Measurements from ENCODE around the gene COG2.
"Not testable (repeated sequence)": the region's sequence is repeated elsewhere in the genome, so short reads cannot be mapped to it uniquely, and the experiment has no call there.

Gene COG2

DNA sequence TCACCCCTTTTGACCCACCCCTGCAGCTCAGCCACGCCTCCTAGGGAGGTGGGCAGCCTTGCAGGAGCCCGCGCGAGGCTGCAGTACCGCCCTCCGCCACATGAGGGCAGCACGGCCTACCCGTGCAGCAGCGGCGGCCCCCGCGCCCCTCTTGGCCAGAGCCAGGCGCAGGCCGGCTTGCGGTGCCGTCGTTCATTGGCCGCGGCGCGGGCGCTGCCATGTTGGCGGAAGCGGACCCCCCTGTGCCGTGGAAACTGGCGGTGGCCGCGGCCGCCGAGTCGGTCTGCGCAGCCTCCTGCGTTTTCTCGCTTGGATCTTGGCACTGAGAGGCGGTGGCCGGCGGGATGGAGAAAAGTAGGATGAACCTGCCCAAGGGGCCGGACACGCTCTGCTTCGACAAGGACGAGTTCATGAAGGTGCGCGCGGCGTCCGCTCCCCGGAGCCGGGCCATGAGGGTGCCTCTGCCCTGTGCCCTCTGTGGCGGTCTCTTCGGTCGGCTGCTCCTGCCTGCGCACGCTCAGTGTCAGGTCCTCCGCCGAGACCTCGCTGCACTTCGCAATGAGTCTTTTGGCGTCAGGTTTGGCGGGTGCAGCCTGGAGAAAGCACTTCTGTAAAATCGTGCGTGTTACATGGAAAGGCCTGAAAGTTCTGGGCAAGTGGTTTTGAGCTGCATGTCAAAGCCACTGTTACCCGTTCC lies at the start of gene COG2:
Gene COG2 (plus strand): TSS at position 219 of the 697 bp plus-strand sequence. CDS start 126 bp downstream, at position 345.
- H3K9me3 ChIP-seq: no peaks in the 10 kb centered on the region
- peak within 1 kb of the TSS; percentile 85 for H3K9ac ChIP-seq
- peak within 1 kb of the TSS; percentile 81 for H3K27ac ChIP-seq
- H3K4me1 ChIP-seq: peaks cover 28% of the 10 kb centered on the region
- TF ChIP-seq Cebpa-rat (IDR thresholded peaks at IDR 0.05): no peak
- H3K4me2 ChIP-seq: peak within 1 kb of the TSS; percentile 91
- peak within 1 kb of the TSS; percentile 74 for H3K4me3 ChIP-seq
- peaks cover 45% of the 10 kb centered on the region for H4K20me1 ChIP-seq
- no peaks in the 10 kb centered on the region for H3K27me3 ChIP-seq
- peaks cover 22% of the 10 kb centered on the region for H3K36me3 ChIP-seq

DNA sequence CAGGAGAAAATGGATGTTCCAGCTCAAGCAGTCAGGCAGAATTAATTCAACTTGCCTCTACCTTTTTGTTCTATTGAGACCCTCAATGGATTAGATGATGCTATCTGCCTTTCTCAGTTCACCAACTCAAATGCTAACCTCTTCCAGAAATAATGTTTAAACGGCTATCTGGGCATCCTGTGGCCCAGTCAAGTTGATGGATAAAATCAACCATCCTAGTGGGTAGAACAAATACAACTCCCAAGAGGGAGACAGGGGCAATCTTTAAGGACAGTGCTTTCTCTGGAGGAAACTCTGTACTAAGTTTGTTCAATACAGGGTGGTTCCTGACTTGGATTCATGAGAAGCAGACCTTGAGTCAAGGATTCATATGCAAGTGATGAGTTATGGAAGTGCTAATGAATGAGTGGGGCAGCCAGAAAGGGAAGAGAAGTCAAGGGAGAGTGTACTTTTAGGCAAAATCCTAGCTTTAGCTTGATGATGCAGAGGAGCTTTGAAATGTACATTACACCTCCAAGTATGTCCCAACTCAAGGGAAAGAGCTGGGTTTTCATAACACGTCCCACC lies 49.4 kb upstream of the COG2 start:
- Histone ChIP-seq H3K27me3 (no peaks in the 10 kb centered on the region), H3K9me3 (no peaks in the 10 kb centered on the region), H3K9ac (no peak overlapping the region), H3K36me3 (no peaks in the 10 kb centered on the region), H4K20me1 (no peaks in the 10 kb centered on the region), H3K4me1 (no peaks in the 10 kb centered on the region), H3K4me2 (no peak overlapping the region), H3K4me3 (no peak overlapping the region), H3K27ac (no peak overlapping the region)
- TF ChIP-seq Cebpa-rat (IDR thresholded peaks at IDR 0.05): no peak

GRCh38 chr1:230594214-230594773 lies 48.0 kb upstream of the COG2 start:
- Histone ChIP-seq H3K36me3 (no peaks in the 10 kb centered on the region), H3K27ac (no peak overlapping the region), H3K9ac (no peak overlapping the region), H3K27me3 (no peaks in the 10 kb centered on the region), H3K4me1 (no peaks in the 10 kb centered on the region), H4K20me1 (no peaks in the 10 kb centered on the region), H3K4me3 (no peak overlapping the region), H3K9me3 (no peaks in the 10 kb centered on the region), H3K4me2 (no peak overlapping the region)
- no peak for TF ChIP-seq Cebpa-rat (IDR thresholded peaks at IDR 0.05)

GRCh38 chr1:230595181-230595580 lies 47.1 kb upstream of the COG2 start:
- H3K4me2 ChIP-seq: no peak overlapping the region
- H3K27me3 ChIP-seq: no peaks in the 10 kb centered on the region
- TF ChIP-seq Cebpa-rat (IDR thresholded peaks at IDR 0.05): no peak

GRCh38 chr1:230596306-230596705 lies 46.0 kb upstream of the COG2 start:
- Histone ChIP-seq H3K9me3 (peaks cover 16% of the 10 kb centered on the region), H3K27me3 (no peaks in the 10 kb centered on the region), H3K27ac (no peak overlapping the region), H3K36me3 (no peaks in the 10 kb centered on the region), H3K9ac (no peak overlapping the region), H3K4me2 (no peak overlapping the region), H4K20me1 (no peaks in the 10 kb centered on the region), H3K4me1 (no peaks in the 10 kb centered on the region), H3K4me3 (no peak overlapping the region)
- no peak for TF ChIP-seq Cebpa-rat (IDR thresholded peaks at IDR 0.05)

More at GRCh38 chr1:230595181-230595580, 47.1 kb upstream of the COG2 start:
- Histone ChIP-seq H3K9me3 (peaks cover 8% of the 10 kb centered on the region), H3K4me1 (no peaks in the 10 kb centered on the region), H3K9ac (no peak overlapping the region), H3K36me3 (no peaks in the 10 kb centered on the region), H4K20me1 (no peaks in the 10 kb centered on the region), H3K4me3 (no peak overlapping the region), H3K27ac (no peak overlapping the region)

DNA sequence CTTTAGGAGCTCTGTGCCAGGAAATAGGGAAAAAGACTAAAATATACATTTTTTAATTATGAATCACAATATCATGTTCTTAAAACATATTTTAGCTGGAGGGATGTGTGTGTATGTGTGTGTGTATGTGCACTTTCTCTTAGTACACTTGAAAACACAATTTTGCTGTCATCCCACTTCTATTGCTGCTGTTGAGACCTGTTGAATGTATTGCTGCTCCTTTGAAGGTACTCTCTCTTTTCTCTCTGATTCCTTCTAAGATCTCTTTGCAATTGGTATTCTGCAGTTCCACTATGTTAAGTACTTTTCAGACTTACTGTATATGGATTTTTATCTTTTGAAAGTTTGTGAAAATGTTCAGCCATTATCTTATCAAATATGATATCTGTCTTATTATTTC lies 43.5 kb upstream of the COG2 start:
- Histone ChIP-seq H3K9me3 (peaks cover 16% of the 10 kb centered on the region), H3K4me3 (no peak overlapping the region), H3K4me1 (no peaks in the 10 kb centered on the region), H3K36me3 (no peaks in the 10 kb centered on the region), H3K27ac (no peak overlapping the region), H4K20me1 (no peaks in the 10 kb centered on the region), H3K4me2 (no peak overlapping the region), H3K9ac (no peak overlapping the region), H3K27me3 (no peaks in the 10 kb centered on the region)
- no peak for TF ChIP-seq Cebpa-rat (IDR thresholded peaks at IDR 0.05)

DNA sequence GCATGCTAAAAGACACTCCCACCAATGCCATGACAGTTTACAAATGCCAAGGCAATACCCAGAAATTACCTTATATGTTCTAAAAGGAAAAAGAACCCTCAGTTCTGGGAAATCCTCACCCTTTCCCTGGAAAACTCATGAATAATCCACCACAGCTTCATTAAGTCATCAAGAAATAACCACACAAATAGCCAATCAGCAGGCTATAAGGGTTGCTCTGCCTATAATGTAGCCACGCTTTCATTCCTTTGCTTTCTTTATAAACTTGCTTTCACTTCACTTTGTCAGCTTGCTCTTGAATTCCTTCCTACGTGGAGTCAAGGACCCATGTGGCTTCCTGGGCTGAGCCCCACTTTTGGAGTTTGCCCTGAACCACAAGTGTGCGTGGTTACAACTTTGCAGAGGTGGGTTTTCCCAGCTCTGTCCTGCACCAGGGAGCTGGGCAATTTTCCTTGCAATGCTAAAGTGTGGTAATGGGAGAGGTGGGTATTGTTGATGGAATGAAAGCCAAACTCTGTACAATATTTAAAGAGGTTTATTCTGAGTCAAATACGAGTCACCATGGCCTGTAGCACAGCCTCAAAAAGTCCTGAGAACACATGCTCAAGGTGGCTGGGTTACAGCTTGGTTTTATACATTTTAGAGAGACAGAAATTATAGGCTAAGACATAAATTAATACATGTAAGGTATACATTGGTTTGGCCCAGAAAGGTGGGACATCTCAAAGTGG lies 42.2 kb upstream of the COG2 start:
- H3K27me3 ChIP-seq: no peaks in the 10 kb centered on the region
- H3K36me3 ChIP-seq: no peaks in the 10 kb centered on the region
- no peak overlapping the region for H3K4me2 ChIP-seq
- peaks cover 16% of the 10 kb centered on the region for H3K9me3 ChIP-seq
- H3K4me1 ChIP-seq: no peaks in the 10 kb centered on the region
- TF ChIP-seq Cebpa-rat (IDR thresholded peaks at IDR 0.05): no peak
- H3K27ac ChIP-seq: no peak overlapping the region
- H4K20me1 ChIP-seq: no peaks in the 10 kb centered on the region
- no peak overlapping the region for H3K4me3 ChIP-seq
- no peak overlapping the region for H3K9ac ChIP-seq

GRCh38 chr1:230600657-230601400 lies 41.5 kb upstream of the COG2 start:
- H3K27me3 ChIP-seq, H3K4me2 ChIP-seq, H3K27ac ChIP-seq, H3K9ac ChIP-seq, H3K36me3 ChIP-seq, H4K20me1 ChIP-seq, H3K4me1 ChIP-seq, H3K4me3 ChIP-seq: not testable (repeated sequence)
- peaks cover 16% of the 10 kb centered on the region for H3K9me3 ChIP-seq

- H3K4me3 ChIP-seq: no peak overlapping the region
- no peaks in the 10 kb centered on the region for H3K36me3 ChIP-seq
- no peak for TF ChIP-seq Cebpa-rat (IDR thresholded peaks at IDR 0.05)
- no peak overlapping the region for H3K9ac ChIP-seq
- no peak overlapping the region for H3K4me2 ChIP-seq
- H3K4me1 ChIP-seq: 0 out of 2 replicates have a peak, but pooled peaks cover 4% of the 10 kb centered on the region
- H3K27me3 ChIP-seq: no peaks in the 10 kb centered on the region
- H4K20me1 ChIP-seq: no peaks in the 10 kb centered on the region
- no peaks in the 10 kb centered on the region for H3K9me3 ChIP-seq
- H3K27ac ChIP-seq: no peak overlapping the region
Measured at GRCh38 chr1:230609208-230609607, 33.1 kb upstream of the COG2 start.

Measured in BLaER1 (cell line).